ENCODE results near the gene PDZD4.

The PDZD4 gene

GRCh38 chrX:153766871-153767673 is 63.3 kb downstream of the PDZD4 start:
- no peak overlapping the region for H3K27ac ChIP-seq (ENCODE audit: low read length)
- H3K27me3 ChIP-seq (replicated peaks; ENCODE audit: insufficient read depth, low read length), result peaks cover 21% of the 10 kb centered on the region
- H3K9ac ChIP-seq (ENCODE audit: low read length), result no peak overlapping the region
- H3K4me3 ChIP-seq (ENCODE audit: low read length), result no peak overlapping the region
- no peak overlapping the region for H3K4me2 ChIP-seq (ENCODE audit: low read depth, low read length)
- no peaks in the 10 kb centered on the region for H3K9me3 ChIP-seq (replicated peaks; ENCODE audit: insufficient read depth, low read length)
- no peaks in the 10 kb centered on the region for H3K36me3 ChIP-seq (replicated peaks; ENCODE audit: insufficient read depth, low read length)
- TF ChIP-seq EZH2 (optimal IDR thresholded peaks at IDR 0.05; ENCODE audit: low read depth, low read length) (no peak), EZH2phosphoT487 (IDR thresholded peaks at IDR 0.05; ENCODE audit: low read length) (no peak)
- TF ChIP-seq, protein P1, sequence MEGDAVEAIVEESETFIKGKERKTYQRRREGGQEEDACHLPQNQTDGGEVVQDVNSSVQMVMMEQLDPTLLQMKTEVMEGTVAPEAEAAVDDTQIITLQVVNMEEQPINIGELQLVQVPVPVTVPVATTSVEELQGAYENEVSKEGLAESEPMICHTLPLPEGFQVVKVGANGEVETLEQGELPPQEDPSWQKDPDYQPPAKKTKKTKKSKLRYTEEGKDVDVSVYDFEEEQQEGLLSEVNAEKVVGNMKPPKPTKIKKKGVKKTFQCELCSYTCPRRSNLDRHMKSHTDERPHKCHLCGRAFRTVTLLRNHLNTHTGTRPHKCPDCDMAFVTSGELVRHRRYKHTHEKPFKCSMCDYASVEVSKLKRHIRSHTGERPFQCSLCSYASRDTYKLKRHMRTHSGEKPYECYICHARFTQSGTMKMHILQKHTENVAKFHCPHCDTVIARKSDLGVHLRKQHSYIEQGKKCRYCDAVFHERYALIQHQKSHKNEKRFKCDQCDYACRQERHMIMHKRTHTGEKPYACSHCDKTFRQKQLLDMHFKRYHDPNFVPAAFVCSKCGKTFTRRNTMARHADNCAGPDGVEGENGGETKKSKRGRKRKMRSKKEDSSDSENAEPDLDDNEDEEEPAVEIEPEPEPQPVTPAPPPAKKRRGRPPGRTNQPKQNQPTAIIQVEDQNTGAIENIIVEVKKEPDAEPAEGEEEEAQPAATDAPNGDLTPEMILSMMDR (IDR thresholded peaks at IDR 0.05; ENCODE audit: low read length), result no peak
- H3K4me1 ChIP-seq (ENCODE audit: low read length), result no peaks in the 10 kb centered on the region
- DNase-seq, result no peak
- H2AFZ ChIP-seq (ENCODE audit: low read length), result no peak overlapping the region
- no peaks in the 10 kb centered on the region for H3K9me2 ChIP-seq (replicated peaks; ENCODE audit: insufficient read depth, low read length)
- no peaks in the 10 kb centered on the region for H3F3A ChIP-seq (ENCODE audit: insufficient read depth, low read length)
- H4K20me1 ChIP-seq (ENCODE audit: insufficient read depth, low read length), result no peaks in the 10 kb centered on the region
- H3K79me2 ChIP-seq (ENCODE audit: low read length), result no peaks in the 10 kb centered on the region

DNA sequence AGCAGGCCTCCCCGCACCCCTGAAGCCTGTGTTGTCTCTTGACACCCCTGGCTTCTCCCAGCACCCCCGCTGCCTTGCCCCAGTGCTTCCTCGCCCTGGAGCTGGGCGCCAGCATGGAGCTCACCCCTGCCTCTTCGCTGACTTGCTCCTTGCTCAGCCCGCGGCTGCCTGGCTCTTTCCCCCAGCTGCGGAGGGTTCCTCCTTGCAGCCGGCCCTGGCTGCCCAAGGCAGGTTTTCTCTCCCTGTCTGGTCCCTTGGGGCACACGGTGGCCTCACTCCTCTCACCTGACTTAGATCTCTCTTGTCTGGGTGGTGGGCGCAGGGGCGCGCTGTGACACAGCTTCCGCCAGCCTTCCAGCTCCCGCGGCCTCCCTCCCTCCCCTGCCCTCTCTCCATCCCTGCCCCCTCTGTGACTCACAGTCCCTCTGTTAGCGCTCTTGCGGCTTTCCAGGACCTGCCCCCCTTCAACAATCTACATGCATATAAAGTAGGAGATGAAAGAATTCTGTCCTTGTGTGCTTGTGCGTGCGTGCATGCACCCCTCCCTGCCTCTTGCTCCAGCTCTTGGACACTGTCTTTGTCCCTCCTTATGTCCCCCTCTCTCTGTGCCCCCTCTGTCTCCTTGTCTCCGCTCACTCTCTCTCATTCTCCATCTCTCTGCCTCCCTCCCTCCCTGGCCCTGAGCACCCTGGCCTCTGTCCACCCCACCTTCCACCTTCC is 64.1 kb downstream of the PDZD4 start:
- Histone ChIP-seq H3F3A (ENCODE audit: insufficient read depth, low read length) (no peaks in the 10 kb centered on the region), H3K9me2 (replicated peaks; ENCODE audit: insufficient read depth, low read length) (no peaks in the 10 kb centered on the region), H3K27me3 (replicated peaks; ENCODE audit: insufficient read depth, low read length) (peaks cover 13% of the 10 kb centered on the region; the same call in 1 of the 2 replicates), H3K4me2 (ENCODE audit: low read depth, low read length) (no peak overlapping the region), H3K9me3 (replicated peaks; ENCODE audit: insufficient read depth, low read length) (no peaks in the 10 kb centered on the region), H3K36me3 (replicated peaks; ENCODE audit: insufficient read depth, low read length) (no peaks in the 10 kb centered on the region), H2AFZ (ENCODE audit: low read length) (no peak overlapping the region), H3K27ac (ENCODE audit: low read length) (no peak overlapping the region), H3K9ac (ENCODE audit: low read length) (no peak overlapping the region), H3K4me1 (ENCODE audit: low read length) (no peaks in the 10 kb centered on the region), H4K20me1 (ENCODE audit: insufficient read depth, low read length) (no peaks in the 10 kb centered on the region), H3K4me3 (ENCODE audit: low read length) (no peak overlapping the region), H3K79me2 (ENCODE audit: low read length) (no peaks in the 10 kb centered on the region)
- no peak for TF ChIP-seq EZH2 (optimal IDR thresholded peaks at IDR 0.05; ENCODE audit: low read depth, low read length)
- DNase-seq, result no peak

- Histone ChIP-seq H3K9ac (ENCODE audit: low read length) (no peak overlapping the region), H3K79me2 (ENCODE audit: low read length) (no peaks in the 10 kb centered on the region), H2AFZ (ENCODE audit: low read length) (no peak overlapping the region), H3K36me3 (replicated peaks; ENCODE audit: insufficient read depth, low read length) (no peaks in the 10 kb centered on the region), H3K9me3 (replicated peaks; ENCODE audit: insufficient read depth, low read length) (no peaks in the 10 kb centered on the region), H3F3A (ENCODE audit: insufficient read depth, low read length) (no peaks in the 10 kb centered on the region), H3K4me1 (ENCODE audit: low read length) (no peaks in the 10 kb centered on the region), H4K20me1 (ENCODE audit: insufficient read depth, low read length) (no peaks in the 10 kb centered on the region), H3K4me2 (ENCODE audit: low read depth, low read length) (no peak overlapping the region), H3K27me3 (replicated peaks; ENCODE audit: insufficient read depth, low read length) (peaks cover 8% of the 10 kb centered on the region; the same call in 1 of the 2 replicates), H3K4me3 (ENCODE audit: low read length) (no peak overlapping the region), H3K9me2 (replicated peaks; ENCODE audit: insufficient read depth, low read length) (no peaks in the 10 kb centered on the region), H3K27ac (ENCODE audit: low read length) (no peak overlapping the region)
- no peak for DNase-seq
- TF ChIP-seq, protein P1 (IDR thresholded peaks at IDR 0.05; ENCODE audit: low read length), result no peak
- TF ChIP-seq EZH2phosphoT487 (IDR thresholded peaks at IDR 0.05; ENCODE audit: low read length), result no peak
- TF ChIP-seq EZH2 (optimal IDR thresholded peaks at IDR 0.05; ENCODE audit: low read depth, low read length), result no peak
Measured at GRCh38 chrX:153765138-153766079, 64.9 kb downstream of the PDZD4 start.
